HCT116 (cell line): ENCODE measurements around the gene CLIC4. TPM values are rescaled to one million over a fixed set of nuclear protein-coding genes. Genes with fewer than 3 reads are reported as not detected.

ENCODE experiments used
- ATAC-seq: fragments of 200-7000 bp; cut with Tn5 transposase; 2 replicates; pipeline ENCODE4 v1.9.1; 2020; ENCODE audit warnings: mild to moderate bottlenecking, moderate library complexity
- BruUV-seq: library from RNA; stranded (reverse); fragments of 400-500 nt; replicated peaks from 2 replicates; lab custom pipeline; 2021; lab: Mats Ljungman, UMichigan
- CTCF ChIA-PET: fragments of 300-600 bp; sonication (Branson Sonifier 250); formaldehyde crosslinking; loops from one replicate; lab custom pipeline; 2021; ENCODE audit warnings: antibody characterized with exemption; lab: Charles Lee
- POLR2A ChIA-PET: fragments of 300-600, 350-600 bp; sonication (Branson Sonifier 250); formaldehyde crosslinking; loops from one replicate; lab custom pipeline; 2021; ENCODE audit warnings: antibody characterized with exemption; lab: Charles Lee
- RAD21 ChIA-PET, 2 experiments: fragments of 300-600 bp; sonication (Branson Sonifier 250); formaldehyde crosslinking; loops; one replicate each; lab custom pipeline; 2023; ENCODE audit warnings: low total read pairs in 2 of 2; ENCODE audit not compliant: uncharacterized antibody in 2 of 2, unreplicated experiment in 2 of 2, low non-redundant PET in 1 of 2; lab: Charles Lee
- DNase-seq: peaks from one replicate; pipeline ENCODE4 v3.0.0-alpha.2; 2010; ENCODE audit warnings: low read depth, low spot score
- H2AFZ ChIP-seq: fragments of 200-600 bp; shearing (Covaris generic), sonication (generic); 2 replicates; pipeline ENCODE4 v1.6.1; 2017; ENCODE audit warnings: low read depth, mixed run types, mixed read lengths, antibody characterized with exemption, low read length; ENCODE audit not compliant: poor library complexity, severe bottlenecking
- H3K27ac ChIP-seq: 2 replicates; pipeline ENCODE4 v1.5.1; 2012; ENCODE audit warnings: low read depth, low read length
- H3K27me3 ChIP-seq: fragments of 200-600 bp; sonication (generic); 2 replicates; pipeline ENCODE4 v1.6.1; 2016; ENCODE audit warnings: mixed run types, low read length, mixed read lengths; ENCODE audit not compliant: insufficient read depth
- H3K36me3 ChIP-seq, 2 experiments: fragments of 200-500 bp in 1 of 2; fragments of 200-600 bp in 1 of 2; sonication (Bioruptor generic) in 1 of 2; sonication (generic) in 1 of 2; 2 replicates each; pipeline versions ENCODE4 v1.5.1 to v1.6.1; 2014 to 2016; ENCODE audit warnings: low read length in 2 of 2, inconsistent platforms in 1 of 2, mixed read lengths in 1 of 2, mixed run types in 1 of 2; ENCODE audit not compliant: insufficient read depth in 2 of 2, control insufficient read depth in 1 of 2
- H3K4me1 ChIP-seq, 2 experiments: fragments of 200-600 bp in 1 of 2; sonication (generic) in 1 of 2; 2 replicates each; pipeline versions ENCODE4 v1.5.1 to v1.6.1; 2012 to 2017; ENCODE audit warnings: low read length in 2 of 2, inconsistent platforms in 1 of 2, mild to moderate bottlenecking in 1 of 2, mixed read lengths in 1 of 2, mixed run types in 1 of 2, moderate library complexity in 1 of 2; ENCODE audit not compliant: insufficient read depth in 2 of 2, control insufficient read depth in 1 of 2
- H3K4me2 ChIP-seq: fragments of 200-600 bp; sonication (generic); 2 replicates; pipeline ENCODE4 v1.6.1; 2017; ENCODE audit warnings: mixed run types, low read length, mixed read lengths
- H3K4me3 ChIP-seq, 2 experiments: fragments of 200-600 bp in 1 of 2; sonication (generic) in 1 of 2; replicated peaks in 1 of 2; 2 replicates each; pipeline ENCODE4 v1.5.1; 2011 to 2016; ENCODE audit warnings: low read length in 2 of 2, control low read depth in 1 of 2, low read depth in 1 of 2, mild to moderate bottlenecking in 1 of 2, mixed read lengths in 1 of 2, mixed run types in 1 of 2
- H3K79me2 ChIP-seq: fragments of 200-600 bp; sonication (generic); 2 replicates; pipeline ENCODE4 v1.6.1; 2017; ENCODE audit warnings: mild to moderate bottlenecking, mixed run types, low read length, moderate library complexity, mixed read lengths; ENCODE audit not compliant: insufficient read depth
- H3K9ac ChIP-seq: fragments of 200-600 bp; sonication (generic); 2 replicates; pipeline ENCODE4 v1.6.1; 2016; ENCODE audit warnings: low read length, mixed read lengths
- H3K9me2 ChIP-seq: fragments of 200-600 bp; sonication (generic), shearing (Covaris generic); 2 replicates; pipeline ENCODE4 v1.6.1; 2017; ENCODE audit warnings: mixed run types, mild to moderate bottlenecking, moderate library complexity; ENCODE audit not compliant: insufficient read depth
- H3K9me3 ChIP-seq, 2 experiments: fragments of 200-500 bp in 1 of 2; fragments of 200-600 bp in 1 of 2; sonication (Bioruptor generic) in 1 of 2; sonication (generic) in 1 of 2; 2 replicates each; pipeline ENCODE4 v1.6.1; 2014 to 2017; ENCODE audit warnings: low read length in 2 of 2, mixed read lengths in 2 of 2, inconsistent platforms in 1 of 2, low read depth in 1 of 2, mild to moderate bottlenecking in 1 of 2, mixed run types in 1 of 2, moderate library complexity in 1 of 2; ENCODE audit not compliant: control insufficient read depth in 1 of 2, insufficient read depth in 1 of 2
- H4K20me1 ChIP-seq: fragments of 200-600 bp; sonication (generic), shearing (Covaris generic); 2 replicates; pipeline ENCODE4 v1.6.1; 2017; ENCODE audit warnings: mixed run types, mild to moderate bottlenecking, moderate library complexity; ENCODE audit not compliant: insufficient read depth
- CBX3 ChIP-seq: IDR thresholded peaks from 2 replicates; pipeline ENCODE4 v1.6.1; 2012; ENCODE audit warnings: low read depth
- CEBPB ChIP-seq: IDR thresholded peaks from 2 replicates; pipeline ENCODE4 v1.6.1; 2012; ENCODE audit warnings: low read depth
- EGR1 ChIP-seq: IDR thresholded peaks from 2 replicates; pipeline ENCODE4 v1.6.1; 2012; ENCODE audit warnings: low read depth
- ELF1 ChIP-seq: IDR thresholded peaks from 2 replicates; pipeline ENCODE4 v1.6.1; 2012; ENCODE audit warnings: low read depth, borderline replicate concordance
- EZH2 ChIP-seq: fragments of 200-600 bp; sonication (generic); IDR thresholded peaks from 2 replicates; pipeline ENCODE4 v1.6.1; 2017; ENCODE audit warnings: antibody characterized with exemption, mixed run types
- EZH2phosphoT487 ChIP-seq: fragments of 200-600 bp; IDR thresholded peaks from 2 replicates; pipeline ENCODE4 v1.6.1; 2018; ENCODE audit warnings: antibody characterized with exemption, borderline replicate concordance
- FOSL1 ChIP-seq: IDR thresholded peaks from 2 replicates; pipeline ENCODE4 v1.6.1; 2012; ENCODE audit warnings: low read depth
- JUND ChIP-seq: IDR thresholded peaks from 2 replicates; pipeline ENCODE4 v1.6.1; 2012
- MAX ChIP-seq: IDR thresholded peaks from 2 replicates; pipeline ENCODE4 v1.6.1; 2012
- POLR2A ChIP-seq: IDR thresholded peaks from 2 replicates; pipeline ENCODE4 v1.7.0; 2011; ENCODE audit warnings: borderline replicate concordance; ENCODE audit not compliant: insufficient read depth, insufficient read length; ENCODE audit errors: extremely low read depth
- POLR2AphosphoS5 ChIP-seq: IDR thresholded peaks from 2 replicates; pipeline ENCODE4 v1.6.1; 2011; ENCODE audit warnings: mild to moderate bottlenecking, low read depth, low read length, moderate library complexity
- RAD21 ChIP-seq: IDR thresholded peaks from 2 replicates; pipeline ENCODE4 v1.6.1; 2012; ENCODE audit warnings: low read depth, mild to moderate bottlenecking
- SIN3A ChIP-seq: IDR thresholded peaks from 2 replicates; pipeline ENCODE4 v1.6.1; 2012; ENCODE audit warnings: low read depth
- SP1 ChIP-seq: IDR thresholded peaks from 2 replicates; pipeline ENCODE4 v1.6.1; 2012; ENCODE audit warnings: low read depth
- TCF7L2 ChIP-seq: IDR thresholded peaks from 2 replicates; pipeline ENCODE4 v1.7.0; 2011; ENCODE audit warnings: borderline replicate concordance, inconsistent platforms; ENCODE audit not compliant: insufficient read depth, insufficient read length; ENCODE audit errors: extremely low read depth
- YY1 ChIP-seq: IDR thresholded peaks from 2 replicates; pipeline ENCODE4 v1.6.1; 2011; ENCODE audit warnings: low read length, low read depth, moderate library complexity, mild to moderate bottlenecking; ENCODE audit not compliant: insufficient replicate concordance; ENCODE audit errors: extremely low read depth
- ZFX ChIP-seq: fragments of 450-650 bp; IDR thresholded peaks from 2 replicates; pipeline ENCODE4 v1.6.1; 2017
- ZNF274 ChIP-seq: fragments of 200-500 bp; sonication (Bioruptor generic); IDR thresholded peaks from 2 replicates; pipeline ENCODE4 v1.6.1; 2014; ENCODE audit warnings: mild to moderate bottlenecking, low read depth, low read length, inconsistent platforms
- intact Hi-C: fragments of 100-400 bp; cut with micrococcal nuclease; formaldehyde crosslinking; loops from 2 replicates; pipeline ENCODE4 v1.10.0; 2022
- total RNA-seq: library from RNA; stranded (reverse); gene quantifications from one replicate; pipeline ENCODE4 v1.2.1, GENCODE V29; 2021; ENCODE audit not compliant: unreplicated experiment
- TF ChIP-seq, protein P1 (sequence below): IDR thresholded peaks from 2 replicates; pipeline ENCODE4 v1.6.1; 2012

CLIC4 gene
- total RNA-seq, 1 experiment from 2014 or later = 77.2 TPM

- ChIA-PET CTCF (no interaction called here), RAD21 (no interaction called here)
- ATAC-seq (no peak), DNase-seq (no peak)
- no peak overlapping the region for H3K27ac ChIP-seq
- H3K79me2 ChIP-seq = no peaks in the 10 kb centered on the region
- H3K27me3 ChIP-seq = no peaks in the 10 kb centered on the region
- H2AFZ ChIP-seq = no peak overlapping the region
- H3K9me2 ChIP-seq = no peaks in the 10 kb centered on the region
- no peak overlapping the region for H3K4me3 ChIP-seq
- TF ChIP-seq CEBPB = no peak
- TF ChIP-seq ELF1 = no peak
- no peak for TF ChIP-seq EZH2phosphoT487
- no peak for TF ChIP-seq JUND
- no peak for TF ChIP-seq SIN3A
- TF ChIP-seq EGR1 = no peak
- TF ChIP-seq POLR2AphosphoS5 = no peak
- TF ChIP-seq, protein P1, sequence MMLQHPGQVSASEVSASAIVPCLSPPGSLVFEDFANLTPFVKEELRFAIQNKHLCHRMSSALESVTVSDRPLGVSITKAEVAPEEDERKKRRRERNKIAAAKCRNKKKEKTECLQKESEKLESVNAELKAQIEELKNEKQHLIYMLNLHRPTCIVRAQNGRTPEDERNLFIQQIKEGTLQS = no peak
- TF ChIP-seq RAD21 = no peak
- TF ChIP-seq CBX3 = no peak
- TF ChIP-seq EZH2 = no peak
- TF ChIP-seq, all 23 proteins: peak for 0
- POLR2A ChIA-PET = no interaction called here
- no TSS peak for BruUV-seq
- Histone ChIP-seq H3K9ac (no peak overlapping the region), H4K20me1 (no peaks in the 10 kb centered on the region), H3K36me3 (no peaks in the 10 kb centered on the region), H3K4me2 (no peak overlapping the region), H3K4me1 (peaks cover 0 to 6% of the 10 kb centered on the region in 2 experiments; a peak in 1 of 4 replicates), H3K9me3 (no peaks in the 10 kb centered on the region)
- intact Hi-C loops = no loop called here
Observed at GRCh38 chr1:24870551-24871195, 125.4 kb downstream of the CLIC4 start.

DNA sequence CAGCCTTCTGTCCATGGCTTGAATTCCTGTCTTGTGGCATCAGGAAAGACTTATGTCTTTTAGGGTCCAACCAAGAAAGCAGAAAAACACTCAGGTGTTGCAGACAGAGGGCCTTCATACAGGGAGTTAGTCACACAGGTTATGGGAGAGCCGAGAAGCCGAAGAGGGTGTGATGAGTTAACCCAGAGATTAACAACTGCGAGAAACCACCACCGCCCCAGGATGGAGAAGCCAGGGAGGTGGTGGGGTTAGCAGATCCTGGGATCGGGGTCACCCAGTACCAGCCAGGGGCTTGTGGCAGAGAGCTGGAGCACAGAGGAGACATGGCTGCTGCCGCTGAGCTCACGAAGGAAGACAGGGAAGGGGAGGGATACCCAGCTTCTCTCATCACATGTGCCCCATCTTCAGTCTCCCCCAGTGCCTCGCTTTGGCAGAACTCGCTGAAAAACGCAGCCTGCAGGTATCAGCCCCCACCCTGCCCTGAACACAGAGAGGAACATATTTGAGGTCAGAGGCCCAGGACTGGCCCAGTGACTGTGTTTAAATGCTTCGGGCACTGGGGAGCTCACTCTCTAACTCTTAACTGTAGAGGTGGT, 126.2 kb downstream of the CLIC4 start:
- peaks cover 0 to 7% of the 10 kb centered on the region in 2 experiments; a peak in 1 of 4 replicates for H3K4me1 ChIP-seq
- H3K27me3 ChIP-seq = no peaks in the 10 kb centered on the region
- H2AFZ ChIP-seq = no peak overlapping the region
- no TSS peak for BruUV-seq
- no peaks in the 10 kb centered on the region for H3K36me3 ChIP-seq
- no peak overlapping the region for H3K4me2 ChIP-seq
- no peaks in the 10 kb centered on the region for H3K79me2 ChIP-seq
- ChIA-PET POLR2A (no interaction called here), RAD21 (no interaction called here), CTCF (no interaction called here)
- no peak for DNase-seq
- ATAC-seq = no peak
- H3K9me3 ChIP-seq = no peaks in the 10 kb centered on the region
- no peaks in the 10 kb centered on the region for H3K9me2 ChIP-seq
- no peak overlapping the region for H3K27ac ChIP-seq
- intact Hi-C loops = no loop called here
- H3K4me3 ChIP-seq = no peak overlapping the region
- no peak overlapping the region for H3K9ac ChIP-seq
- H4K20me1 ChIP-seq = no peaks in the 10 kb centered on the region
- TF ChIP-seq FOSL1 = no peak
- TF ChIP-seq TCF7L2 = no peak
- TF ChIP-seq EZH2phosphoT487 = no peak
- no peak for TF ChIP-seq RAD21
- TF ChIP-seq ZFX = no peak
- no peak for TF ChIP-seq YY1
- no peak for TF ChIP-seq ZNF274
- no peak for TF ChIP-seq SP1
- no peak for TF ChIP-seq ELF1
- no peak for TF ChIP-seq EZH2
- TF ChIP-seq MAX = no peak
- no peak for TF ChIP-seq POLR2A
